ENCODE measurements around the gene PPP1R3A.
"Not testable (repeated sequence)": the region's sequence is repeated elsewhere in the genome, so short reads cannot be mapped to it uniquely, and the experiment has no call there.

PPP1R3A gene

GRCh38 chr7:113936535-113936934 is 17.7 kb upstream of the PPP1R3A start:
- DNase-seq (ENCODE audit: low spot score): no peak
- no peak for TF ChIP-seq CTCF (IDR thresholded peaks at IDR 0.05; ENCODE audit: extremely low read depth, missing control alignments)

GRCh38 chr7:113929389-113929788 is 10.6 kb upstream of the PPP1R3A start:
- DNase-seq (ENCODE audit: low spot score): not testable (repeated sequence)

DNA sequence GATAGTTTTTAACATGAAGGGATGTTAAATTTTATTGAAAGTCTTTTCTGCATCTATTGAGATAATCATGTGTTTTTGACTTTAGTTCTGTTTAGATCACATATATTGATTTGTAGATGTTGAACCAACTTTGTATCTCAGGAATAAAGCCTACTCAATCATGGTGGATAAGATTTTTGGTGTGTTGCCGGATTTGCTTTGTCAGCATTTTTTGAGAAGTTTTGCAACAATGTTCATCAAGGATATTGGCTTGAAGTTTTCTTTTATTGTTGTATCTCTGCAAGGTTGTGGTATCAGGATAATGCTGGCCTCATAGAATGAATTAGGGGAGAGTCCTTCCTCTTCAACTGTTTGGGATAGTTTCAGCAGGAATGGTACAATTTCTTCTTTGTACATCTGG is 9.3 kb upstream of the PPP1R3A start:
- no peak for DNase-seq (ENCODE audit: low spot score)
- no peak for TF ChIP-seq CTCF (IDR thresholded peaks at IDR 0.05; ENCODE audit: extremely low read depth, missing control alignments)

DNA sequence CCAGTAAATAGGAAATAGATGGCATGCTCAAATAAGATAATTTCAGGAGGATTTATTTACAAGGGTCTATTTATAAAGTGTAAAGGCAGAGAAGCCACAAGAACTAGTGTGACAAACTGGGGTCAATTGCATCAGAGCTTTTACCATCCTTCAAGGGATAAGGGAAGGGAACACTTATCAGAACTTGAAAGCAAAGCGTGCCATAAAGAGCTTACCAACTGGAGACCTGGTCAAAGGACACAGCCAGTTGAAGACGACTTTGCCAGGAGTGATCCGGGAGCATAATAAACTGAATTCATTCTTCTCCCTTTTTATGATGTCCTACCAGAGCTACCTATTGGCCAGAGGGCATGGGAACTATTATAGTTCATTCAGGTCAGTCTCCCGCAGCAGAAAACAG is 3.2 kb upstream of the PPP1R3A start:
- no peak for DNase-seq (ENCODE audit: low spot score)
- TF ChIP-seq CTCF (IDR thresholded peaks at IDR 0.05; ENCODE audit: extremely low read depth, missing control alignments): no peak

GRCh38 chr7:113921363-113921762 is 2.6 kb upstream of the PPP1R3A start:
- TF ChIP-seq CTCF (IDR thresholded peaks at IDR 0.05; ENCODE audit: extremely low read depth, missing control alignments): no peak
- no peak for DNase-seq (ENCODE audit: low spot score)

- no peak for DNase-seq (ENCODE audit: low spot score)
- no peak for TF ChIP-seq CTCF (IDR thresholded peaks at IDR 0.05; ENCODE audit: extremely low read depth, missing control alignments)
These were observed 969 bp downstream of the PPP1R3A start for GRCh38 chr7:113917840-113918239.

DNA sequence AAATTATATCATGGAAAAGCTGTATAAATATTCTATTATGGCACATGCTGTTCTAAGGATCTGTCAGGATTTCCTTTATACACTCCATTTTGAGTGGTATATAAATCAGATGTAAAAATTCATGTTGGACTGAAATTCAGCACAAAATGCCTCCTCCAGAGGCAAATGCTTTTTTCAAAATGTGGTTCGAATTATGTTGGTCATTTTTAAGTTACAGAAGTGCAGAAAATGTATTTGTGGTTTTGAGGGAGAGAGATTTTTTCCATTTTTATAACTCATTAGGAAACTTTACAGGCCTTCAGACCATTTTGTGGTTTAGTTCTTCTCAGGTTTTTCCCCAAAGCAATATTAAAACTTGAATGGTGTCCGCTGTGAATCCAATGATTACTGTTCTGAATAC is 2.9 kb downstream of the PPP1R3A start:
- DNase-seq (ENCODE audit: low spot score): no peak
- no peak for TF ChIP-seq CTCF (IDR thresholded peaks at IDR 0.05; ENCODE audit: extremely low read depth, missing control alignments)

GRCh38 chr7:113912876-113913275 is 5.9 kb downstream of the PPP1R3A start:
- no peak for DNase-seq (ENCODE audit: low spot score)
- TF ChIP-seq CTCF (IDR thresholded peaks at IDR 0.05; ENCODE audit: extremely low read depth, missing control alignments): no peak

All from GM20000 (cell line).